Activated naive CD8-positive, alpha-beta T cell treated with anti-CD3 and anti-CD28 coated beads, Interleukin-2, amount 10 ng/mL, durations not matched to agents 7 days and 5 days (primary cell): Measurements from ENCODE around the gene CHCHD6. TPM values are rescaled to one million over a fixed set of nuclear protein-coding genes. Genes with fewer than 3 reads are reported as not detected.

Source experiments
- ATAC-seq: fragments of 150-1000 bp; cut with Tn5 transposase; one replicate; pipeline ENCODE4 v1.10.0; 2021; ENCODE audit warnings: low read depth, moderate library complexity
- POLR2A ChIA-PET: fragments of 350-600 bp; sonication (Branson Sonifier 250); formaldehyde crosslinking; loops from one replicate; lab custom pipeline; 2021; ENCODE audit warnings: antibody characterized with exemption; lab: Charles Lee
- DNase-seq: peaks from one replicate; pipeline ENCODE4 v3.0.0; 2021
- H3K27ac Mint-ChIP-seq: one replicate; pipeline ENCODE4 v1.8.0; 2022; ENCODE audit warnings: mild to moderate bottlenecking, mixed read lengths
- H3K27me3 Mint-ChIP-seq: one replicate; pipeline ENCODE4 v1.8.0; 2022; ENCODE audit warnings: mild to moderate bottlenecking, moderate library complexity, mixed read lengths
- H3K36me3 Mint-ChIP-seq: one replicate; pipeline ENCODE4 v1.8.0; 2021; ENCODE audit warnings: mild to moderate bottlenecking, mixed read lengths
- H3K4me1 Mint-ChIP-seq: one replicate; pipeline ENCODE4 v1.8.0; 2021; ENCODE audit warnings: mixed read lengths
- H3K4me3 Mint-ChIP-seq: one replicate; pipeline ENCODE4 v1.8.0; 2022; ENCODE audit warnings: mild to moderate bottlenecking, moderate library complexity, mixed read lengths
- H3K9me3 Mint-ChIP-seq: one replicate; pipeline ENCODE4 v1.8.0; 2021; ENCODE audit warnings: mixed read lengths
- total RNA-seq, 2 experiments: library from RNA; stranded (reverse); gene quantifications; one replicate each; pipeline ENCODE4 v1.2.3, GENCODE V29; 2021

CHCHD6 gene
- total RNA-seq, 2 experiments from 2014 or later = 5.6 to 7.8 TPM

DNA sequence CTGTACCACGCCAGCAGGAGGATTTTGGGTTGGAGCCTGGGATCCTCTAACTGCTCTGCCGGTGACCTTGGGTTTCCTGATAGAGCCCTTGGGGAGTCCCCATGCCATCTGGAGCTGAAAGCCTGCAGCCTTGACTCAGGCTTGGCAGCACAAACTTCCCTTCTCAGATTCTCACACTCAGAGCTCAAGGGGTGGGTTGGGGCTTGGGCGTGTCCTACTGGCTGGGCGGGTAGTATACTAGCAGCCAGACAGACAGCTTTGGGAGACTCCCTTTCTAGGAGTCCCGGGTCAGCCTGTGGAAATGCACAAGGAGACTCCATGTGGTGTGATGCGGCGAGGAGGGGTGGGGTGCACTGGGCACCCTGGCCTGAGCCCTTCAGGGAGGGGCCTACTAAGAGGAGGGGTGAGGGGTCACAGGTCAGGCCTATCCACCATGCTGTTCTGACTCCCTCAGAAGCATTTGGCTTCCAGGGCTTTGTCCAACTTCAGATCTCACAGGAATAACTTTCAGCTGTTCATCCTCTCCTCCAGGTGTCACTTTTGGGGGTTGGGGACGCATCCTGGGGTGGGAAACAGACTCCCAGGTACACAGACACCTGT, 257.3 kb downstream of the CHCHD6 start:
- DNase-seq (no peak), ATAC-seq (no peak)
- no peak overlapping the region for H3K4me3 Mint-ChIP-seq
- peaks cover 2% of the 10 kb centered on the region for H3K4me1 Mint-ChIP-seq
- no peaks in the 10 kb centered on the region for H3K36me3 Mint-ChIP-seq
- POLR2A ChIA-PET = no interaction called here
- no peaks in the 10 kb centered on the region for H3K27me3 Mint-ChIP-seq
- H3K9me3 Mint-ChIP-seq = no peaks in the 10 kb centered on the region
- no peak overlapping the region for H3K27ac Mint-ChIP-seq

DNA sequence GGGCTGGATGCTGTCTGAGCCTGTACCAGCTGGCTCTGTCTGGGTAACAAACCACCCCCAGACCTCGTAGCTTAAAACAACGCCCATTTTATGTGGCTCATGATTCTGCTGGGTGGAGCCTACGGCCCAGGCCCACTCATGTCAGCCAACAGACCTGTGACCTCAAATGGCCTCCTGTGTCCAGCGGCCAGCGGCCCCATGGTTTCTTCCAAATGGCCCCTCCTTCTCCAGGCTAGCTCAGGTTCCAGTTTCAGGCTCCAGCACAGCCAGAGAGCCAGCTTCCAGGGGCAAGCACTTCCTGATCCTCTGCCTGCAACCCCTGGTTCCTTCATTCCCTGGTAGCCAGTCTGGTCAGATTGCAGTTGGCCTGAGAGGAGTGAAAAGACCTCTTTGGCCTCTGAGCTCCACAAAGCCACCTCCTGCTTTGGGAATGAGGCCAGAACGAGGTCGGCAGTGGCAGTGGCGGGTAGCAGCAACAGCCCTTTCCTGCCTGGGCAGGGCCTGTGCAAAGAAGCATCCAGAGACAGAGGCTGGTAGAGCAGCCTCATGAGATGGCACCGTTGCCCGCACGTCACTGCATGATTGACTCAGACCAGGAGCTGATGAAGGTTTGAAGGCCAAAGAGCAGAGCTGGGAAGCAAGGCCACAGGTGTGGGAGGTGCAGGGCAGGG, 257.9 kb downstream of the CHCHD6 start:
- H3K4me1 Mint-ChIP-seq = peaks cover 2% of the 10 kb centered on the region
- H3K27ac Mint-ChIP-seq = no peak overlapping the region
- POLR2A ChIA-PET = no interaction called here
- H3K27me3 Mint-ChIP-seq = no peaks in the 10 kb centered on the region
- H3K9me3 Mint-ChIP-seq = no peaks in the 10 kb centered on the region
- H3K36me3 Mint-ChIP-seq = no peaks in the 10 kb centered on the region
- ATAC-seq = no peak
- no peak for DNase-seq
- H3K4me3 Mint-ChIP-seq = no peak overlapping the region

DNA sequence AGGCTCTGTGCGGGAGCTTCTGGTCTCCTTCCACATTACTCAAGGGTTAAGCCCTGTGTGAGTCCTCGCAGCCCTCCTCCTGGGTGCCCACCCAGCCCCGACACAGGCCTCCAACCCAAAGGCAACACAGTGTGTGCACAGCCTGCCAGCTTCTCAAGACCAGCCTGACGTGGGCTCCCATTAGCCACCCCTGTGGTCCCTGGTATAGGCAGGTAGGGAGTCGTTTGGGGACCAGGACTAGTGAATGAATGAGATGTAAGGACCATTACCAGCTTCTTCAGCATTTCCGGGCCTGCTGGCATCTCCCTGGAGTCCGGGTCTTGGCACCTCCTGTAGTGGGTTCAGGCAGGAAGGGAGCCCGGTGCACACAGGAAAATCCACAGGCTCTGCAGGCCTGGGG, 258.7 kb downstream of the CHCHD6 start:
- no peaks in the 10 kb centered on the region for H3K36me3 Mint-ChIP-seq
- DNase-seq (no peak), ATAC-seq (no peak)
- no peaks in the 10 kb centered on the region for H3K27me3 Mint-ChIP-seq
- no peak overlapping the region for H3K4me3 Mint-ChIP-seq
- H3K4me1 Mint-ChIP-seq = peaks cover 2% of the 10 kb centered on the region
- POLR2A ChIA-PET = no interaction called here
- H3K9me3 Mint-ChIP-seq = no peaks in the 10 kb centered on the region
- no peak overlapping the region for H3K27ac Mint-ChIP-seq

DNA sequence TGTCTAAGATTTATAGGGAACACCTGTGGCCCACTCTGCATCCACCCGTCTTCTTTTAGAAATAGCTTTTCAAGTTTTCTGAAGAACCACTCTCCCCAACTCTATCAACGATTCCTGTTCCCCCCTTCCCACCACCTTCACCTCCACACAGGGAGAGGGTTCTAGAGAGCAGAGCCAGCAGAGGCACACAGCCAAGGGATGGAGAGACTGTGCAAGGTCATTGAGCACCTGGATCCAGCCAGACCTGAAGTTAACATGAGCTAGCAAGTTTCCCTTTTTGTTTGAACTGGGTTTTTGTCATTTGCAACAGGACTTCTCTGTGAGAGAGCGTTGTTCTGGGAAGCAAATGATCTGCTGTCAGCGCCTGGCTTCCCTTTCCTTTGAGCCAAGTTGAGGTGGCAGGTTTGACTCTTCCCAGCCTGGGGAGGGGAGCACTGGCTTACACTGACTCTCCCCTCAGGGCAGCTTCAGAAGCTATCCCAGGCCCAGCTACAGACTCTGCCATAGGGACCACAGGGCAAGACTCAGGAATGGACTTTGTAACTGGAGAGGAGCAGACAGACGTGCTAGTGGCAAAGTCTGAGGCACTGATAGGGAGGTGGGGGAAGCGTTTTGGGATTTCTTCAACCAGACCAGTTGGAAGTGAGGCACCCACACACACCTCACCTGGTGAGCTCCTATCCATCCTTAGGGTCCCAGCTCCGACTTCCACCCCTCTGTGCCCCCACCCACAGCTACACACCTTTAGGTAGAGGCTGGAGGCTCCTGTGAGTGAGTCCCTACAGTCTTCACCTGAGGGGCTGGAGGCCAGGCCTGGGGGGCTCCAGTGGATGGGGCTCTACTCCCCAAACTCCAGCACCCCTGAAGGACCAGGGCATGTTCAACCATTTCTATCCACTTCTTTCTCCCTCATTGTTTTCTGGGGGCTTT, 259.5 kb downstream of the CHCHD6 start:
- no peaks in the 10 kb centered on the region for H3K9me3 Mint-ChIP-seq
- H3K27me3 Mint-ChIP-seq = peaks cover 4% of the 10 kb centered on the region
- no peak for ATAC-seq
- H3K36me3 Mint-ChIP-seq = no peaks in the 10 kb centered on the region
- no peak for DNase-seq
- POLR2A ChIA-PET = no interaction called here
- H3K4me1 Mint-ChIP-seq = peaks cover 2% of the 10 kb centered on the region
- no peak overlapping the region for H3K4me3 Mint-ChIP-seq
- no peak overlapping the region for H3K27ac Mint-ChIP-seq

DNA sequence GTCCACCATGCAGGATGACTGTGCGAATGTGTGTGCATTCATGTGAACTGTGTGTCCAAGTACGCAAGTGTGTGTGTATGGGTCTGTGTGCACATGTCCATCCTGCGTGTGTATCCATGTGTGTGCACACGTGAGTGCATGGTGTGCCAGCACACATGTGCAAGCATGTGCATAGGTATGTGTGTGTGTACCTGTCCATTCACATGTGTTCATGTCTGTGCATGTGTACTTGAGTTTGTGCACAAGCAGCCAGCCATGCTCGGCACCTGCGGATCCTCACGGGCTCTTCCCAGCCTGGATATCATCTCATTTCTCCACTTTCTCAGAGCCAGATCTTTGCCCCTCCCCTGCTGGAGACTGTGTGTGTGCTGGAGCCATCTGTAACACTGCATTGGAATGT, 260.2 kb downstream of the CHCHD6 start:
- POLR2A ChIA-PET = no interaction called here
- ATAC-seq (no peak), DNase-seq (no peak)
- Mint-ChIP-seq H3K4me1 (peaks cover 2% of the 10 kb centered on the region), H3K9me3 (no peaks in the 10 kb centered on the region), H3K27me3 (peaks cover 7% of the 10 kb centered on the region), H3K27ac (no peak overlapping the region), H3K4me3 (no peak overlapping the region), H3K36me3 (no peaks in the 10 kb centered on the region)

DNA sequence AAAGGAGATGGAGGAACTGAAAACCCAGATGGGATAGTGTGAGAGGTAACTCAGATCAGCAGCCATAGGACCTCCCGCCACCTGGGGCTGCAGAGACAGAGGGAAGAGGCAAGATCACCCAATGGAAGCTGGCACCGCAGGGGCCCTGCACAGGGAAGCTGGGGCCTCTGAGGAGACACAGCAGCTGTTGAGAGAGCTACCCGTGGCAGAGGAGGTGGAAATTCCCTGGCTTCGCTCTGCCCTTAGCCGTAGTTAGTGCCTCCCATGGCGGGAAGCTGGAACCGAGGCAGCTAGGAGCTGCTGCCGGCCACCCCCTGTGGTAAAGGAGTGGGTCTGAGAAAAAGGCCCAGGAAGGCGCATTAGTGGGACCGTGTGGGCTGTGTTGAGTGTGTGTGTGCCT, 260.9 kb downstream of the CHCHD6 start:
- Mint-ChIP-seq H3K27ac (no peak overlapping the region), H3K9me3 (no peaks in the 10 kb centered on the region), H3K4me3 (no peak overlapping the region), H3K27me3 (peaks cover 10% of the 10 kb centered on the region), H3K36me3 (no peaks in the 10 kb centered on the region), H3K4me1 (peaks cover 2% of the 10 kb centered on the region)
- no peak for ATAC-seq
- no peak for DNase-seq
- POLR2A ChIA-PET = no interaction called here

DNA sequence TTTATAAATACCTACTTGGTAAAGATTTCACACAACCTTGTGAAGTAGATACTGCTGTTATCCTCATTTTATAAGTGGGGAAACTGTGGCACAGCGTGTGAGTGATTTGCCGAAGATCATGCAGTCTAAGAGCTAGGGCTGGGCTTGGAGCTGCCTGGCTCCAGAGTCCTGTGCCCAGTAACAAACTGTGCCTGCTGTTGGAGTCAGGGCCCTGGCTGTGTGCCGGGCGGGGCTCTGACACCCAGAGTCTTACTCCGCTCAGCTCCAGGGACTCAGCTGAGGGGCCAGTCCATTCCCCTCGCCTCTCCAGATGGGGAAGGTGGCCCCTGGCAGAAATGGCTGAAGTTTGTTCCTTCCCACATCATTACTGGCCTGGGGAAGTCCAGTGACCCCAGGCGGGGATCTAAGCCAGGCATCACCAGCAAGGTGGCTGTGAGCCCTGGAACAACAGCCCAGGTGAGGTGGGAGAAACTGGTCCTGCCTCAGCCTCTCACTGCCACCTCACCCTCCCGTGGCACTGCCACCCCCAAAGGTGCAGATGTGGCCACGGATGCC, 261.6 kb downstream of the CHCHD6 start:
- POLR2A ChIA-PET = no interaction called here
- no peak for DNase-seq

DNA sequence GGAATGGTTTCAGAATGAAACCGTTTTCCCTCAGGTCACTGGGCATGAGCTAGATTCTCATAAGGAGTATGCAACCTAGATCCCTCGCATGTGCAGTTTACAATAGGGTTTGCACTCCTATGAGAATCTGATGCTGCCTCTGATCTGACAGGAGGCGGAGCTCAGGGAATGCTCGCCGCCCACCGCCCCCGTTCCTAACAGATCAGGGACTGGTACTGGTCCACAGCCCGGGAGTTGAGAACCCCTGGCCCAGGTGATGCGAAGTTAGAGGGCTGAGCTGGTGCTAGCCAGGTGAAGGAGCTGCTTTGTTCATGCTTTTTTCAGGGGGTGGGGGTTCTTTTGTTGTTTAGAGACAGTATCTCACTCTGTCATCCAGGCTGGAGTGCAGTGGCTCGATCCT, 263.3 kb downstream of the CHCHD6 start:
- DNase-seq = no peak
- Mint-ChIP-seq H3K4me3 (no peak overlapping the region), H3K4me1 (peaks cover 2% of the 10 kb centered on the region), H3K27ac (no peak overlapping the region), H3K27me3 (peaks cover 22% of the 10 kb centered on the region), H3K9me3 (no peaks in the 10 kb centered on the region), H3K36me3 (no peaks in the 10 kb centered on the region)
- POLR2A ChIA-PET = no interaction called here
- ATAC-seq = no peak

More for the DNA sequence above, 261.6 kb downstream of the CHCHD6 start:
- H3K27me3 Mint-ChIP-seq = peaks cover 16% of the 10 kb centered on the region
- peaks cover 2% of the 10 kb centered on the region for H3K4me1 Mint-ChIP-seq
- no peaks in the 10 kb centered on the region for H3K36me3 Mint-ChIP-seq
- no peak for ATAC-seq
- H3K4me3 Mint-ChIP-seq = no peak overlapping the region
- H3K27ac Mint-ChIP-seq = no peak overlapping the region
- H3K9me3 Mint-ChIP-seq = no peaks in the 10 kb centered on the region

DNA sequence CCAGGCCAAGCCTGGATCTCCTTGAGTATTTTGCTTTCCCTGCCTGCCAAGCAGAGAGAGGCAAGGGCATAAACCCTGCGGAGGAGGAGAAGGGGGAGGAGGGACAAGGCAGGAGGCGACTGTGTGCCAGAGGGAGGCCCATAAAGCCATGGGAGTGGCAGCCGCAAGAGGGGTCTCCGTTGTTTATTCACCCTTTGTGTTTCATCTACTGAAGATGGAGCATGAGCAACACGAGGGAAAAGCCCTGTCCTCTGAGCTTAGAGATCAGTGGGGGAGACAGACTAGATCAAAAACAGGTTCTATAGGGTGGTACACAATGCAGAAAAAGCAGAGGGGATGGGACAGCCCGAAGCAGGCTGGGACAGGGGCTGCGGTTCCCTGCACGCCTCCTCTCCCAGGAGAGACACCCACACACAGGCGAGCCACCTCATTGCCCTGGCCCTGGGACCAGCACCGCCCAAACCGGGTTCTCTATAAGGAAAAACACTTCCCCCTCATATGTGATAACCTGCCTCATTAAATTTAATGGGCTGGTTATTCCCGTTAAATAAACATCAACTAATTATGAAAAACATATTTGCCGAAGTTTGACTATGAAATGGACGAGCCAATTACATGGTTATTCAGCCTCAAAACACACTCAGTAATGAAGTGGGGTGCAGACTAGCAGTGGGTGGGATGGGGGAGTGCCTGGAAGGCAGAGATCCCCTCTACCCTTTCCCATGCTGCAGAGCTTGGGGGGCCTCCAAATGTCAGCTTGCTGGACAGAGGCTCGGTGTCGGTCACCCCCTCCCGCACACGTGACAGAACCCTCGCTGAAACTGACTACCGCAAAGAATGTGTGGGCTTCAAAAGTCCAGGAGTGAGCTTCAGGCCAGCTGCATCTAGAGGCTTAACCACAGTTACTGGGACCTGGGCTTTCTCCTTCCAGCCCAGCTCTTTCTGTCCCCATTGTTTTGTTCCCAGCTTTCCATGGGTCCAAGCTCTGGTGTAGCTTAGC, 264.7 kb downstream of the CHCHD6 start:
- H3K36me3 Mint-ChIP-seq = no peaks in the 10 kb centered on the region
- H3K4me1 Mint-ChIP-seq = peaks cover 2% of the 10 kb centered on the region
- no peaks in the 10 kb centered on the region for H3K9me3 Mint-ChIP-seq
- DNase-seq = no peak
- no peak for ATAC-seq
- H3K27ac Mint-ChIP-seq = no peak overlapping the region
- H3K4me3 Mint-ChIP-seq = no peak overlapping the region
- H3K27me3 Mint-ChIP-seq = peaks cover 22% of the 10 kb centered on the region
- POLR2A ChIA-PET = no interaction called here

DNA sequence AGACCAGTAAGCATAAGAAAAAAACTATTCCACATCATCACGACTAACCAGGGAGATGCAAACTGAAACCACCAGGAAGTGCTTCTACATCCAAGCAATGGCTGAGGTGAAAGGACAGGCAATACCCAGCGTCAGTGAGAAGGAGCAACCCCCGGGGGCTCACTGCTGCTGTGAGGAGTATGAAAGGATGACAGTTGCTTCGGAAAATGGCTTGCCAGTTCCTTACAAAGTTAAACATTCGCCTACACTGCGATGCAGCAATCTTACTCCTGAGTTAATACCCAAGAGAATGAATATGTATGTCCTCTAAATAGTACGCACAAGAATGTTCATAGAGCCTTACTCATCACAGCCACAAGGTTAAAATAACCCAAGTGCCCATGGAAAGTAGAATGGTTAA, 265.5 kb downstream of the CHCHD6 start:
- peaks cover 2% of the 10 kb centered on the region for H3K9me3 Mint-ChIP-seq
- ATAC-seq = no peak
- no peaks in the 10 kb centered on the region for H3K36me3 Mint-ChIP-seq
- DNase-seq = no peak
- H3K4me3 Mint-ChIP-seq = no peak overlapping the region
- no peak overlapping the region for H3K27ac Mint-ChIP-seq
- H3K4me1 Mint-ChIP-seq = peaks cover 2% of the 10 kb centered on the region
- POLR2A ChIA-PET = no interaction called here
- peaks cover 24% of the 10 kb centered on the region for H3K27me3 Mint-ChIP-seq

DNA sequence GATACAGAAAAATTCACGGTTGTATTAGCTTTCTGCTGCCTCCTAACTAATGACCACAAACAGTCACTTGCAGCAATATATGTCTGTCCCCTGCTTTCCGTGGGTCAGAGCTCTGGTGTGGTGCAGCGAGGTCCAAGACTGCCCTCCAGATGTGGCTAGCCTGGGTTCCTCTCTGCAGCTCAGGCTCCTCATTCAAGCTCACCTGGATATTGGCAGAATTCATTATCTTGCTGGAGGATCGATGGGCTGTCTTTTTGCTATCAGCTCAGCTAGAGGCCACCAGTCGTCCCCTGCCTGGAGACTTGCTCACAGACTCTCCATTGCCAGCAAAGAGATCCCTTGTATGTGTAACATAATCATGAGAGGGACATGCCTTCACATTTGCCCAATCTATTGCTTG, 266.1 kb downstream of the CHCHD6 start:
- ATAC-seq (no peak), DNase-seq (no peak)
- H3K9me3 Mint-ChIP-seq = peaks cover 2% of the 10 kb centered on the region
- no peak overlapping the region for H3K27ac Mint-ChIP-seq
- peaks cover 2% of the 10 kb centered on the region for H3K4me1 Mint-ChIP-seq
- no peak overlapping the region for H3K4me3 Mint-ChIP-seq
- H3K27me3 Mint-ChIP-seq = peaks cover 24% of the 10 kb centered on the region
- H3K36me3 Mint-ChIP-seq = peaks cover 3% of the 10 kb centered on the region
- POLR2A ChIA-PET = no interaction called here

DNA sequence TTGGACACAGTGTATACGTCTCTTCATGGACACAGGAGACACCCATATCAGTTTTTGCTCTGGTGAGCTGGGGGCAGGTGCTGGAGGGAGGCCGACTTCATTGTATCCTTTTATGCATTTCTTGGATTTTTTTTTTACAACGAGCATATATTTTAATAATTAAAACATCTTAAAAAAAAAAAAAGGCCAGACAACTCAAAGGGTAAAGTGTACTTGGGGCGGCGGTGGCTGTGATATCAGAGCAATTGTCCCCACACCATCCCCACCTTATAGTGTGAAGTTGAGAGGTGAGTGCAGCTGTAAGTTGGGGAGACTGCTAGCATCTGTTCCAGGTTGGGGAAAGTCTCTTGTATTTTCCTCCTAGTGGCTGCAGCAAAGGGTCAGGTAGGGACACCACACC, 266.9 kb downstream of the CHCHD6 start:
- Mint-ChIP-seq H3K4me1 (peaks cover 2% of the 10 kb centered on the region), H3K4me3 (no peak overlapping the region), H3K27ac (no peak overlapping the region), H3K36me3 (peaks cover 3% of the 10 kb centered on the region), H3K9me3 (peaks cover 2% of the 10 kb centered on the region), H3K27me3 (peaks cover 24% of the 10 kb centered on the region)
- POLR2A ChIA-PET = no interaction called here
- no peak for DNase-seq
- ATAC-seq = no peak
